GM12878 (cell line): ENCODE measurements around the gene NEU4. TPM values are rescaled to one million over a fixed set of nuclear protein-coding genes. Genes with fewer than 3 reads are reported as not detected.

ENCODE experiments used
- ATAC-seq: fragments of 200-7000 bp; cut with Tn5 transposase; 3 replicates; pipeline ENCODE4 v1.9.1; 2020; ENCODE audit warnings: mild to moderate bottlenecking, moderate library complexity
- BruUV-seq: library from RNA; stranded (reverse); fragments of 400-500 nt; replicated peaks from 2 replicates; lab custom pipeline; 2021; lab: Mats Ljungman, UMichigan
- CTCF ChIA-PET: fragments of 300-600 bp; sonication (Branson Sonifier 250); formaldehyde crosslinking; extraction: SDS; loops from one replicate; lab custom pipeline; 2021; ENCODE audit warnings: inconsistent platforms; lab: Yijun Ruan, JAX
- POLR2A ChIA-PET: fragments of 350-600 bp; formaldehyde crosslinking; extraction: SDS; loops from one replicate; lab custom pipeline; 2021; ENCODE audit warnings: inconsistent platforms; lab: Charles Lee
- RAD21 ChIA-PET: fragments of 300-600 bp; sonication (Branson Sonifier 250); formaldehyde crosslinking; loops from one replicate; lab custom pipeline; 2023; ENCODE audit warnings: antibody characterized with exemption; ENCODE audit not compliant: unreplicated experiment; lab: Charles Lee
- SMC1A ChIA-PET: fragments of 300-600 bp; sonication (Branson Sonifier 250); formaldehyde crosslinking; loops from one replicate; lab custom pipeline; 2023; ENCODE audit not compliant: unreplicated experiment, uncharacterized antibody; lab: Charles Lee
- DNase-seq: peaks from one replicate; pipeline ENCODE4 v3.0.0-alpha.2; 2011; ENCODE audit warnings: low read depth, low spot score
- FAIRE-seq: peaks from 3 replicates; lab custom pipeline; 2011; peaks lifted over from hg19 to GRCh38; lab: Jason Lieb, UNC
- H2AFZ ChIP-seq: 2 replicates; pipeline ENCODE4 v1.6.0; 2011; ENCODE audit warnings: low read depth, low read length, control low read depth; ENCODE audit not compliant: control insufficient read depth
- H3K27ac ChIP-seq: 2 replicates; pipeline ENCODE4 v1.5.1; 2011; ENCODE audit warnings: control low read depth; ENCODE audit not compliant: control insufficient read depth, insufficient read depth
- H3K27me3 ChIP-seq, 2 experiments: replicated peaks in 1 of 2; 2 replicates each; pipeline versions ENCODE4 v1.6.0 to v1.6.1; 2011; ENCODE audit warnings: low read length in 1 of 2; ENCODE audit not compliant: control insufficient read depth in 2 of 2, insufficient read depth in 2 of 2
- H3K36me3 ChIP-seq, 2 experiments: 2 replicates each; pipeline ENCODE4 v1.5.1; 2011; ENCODE audit warnings: low read length in 1 of 2; ENCODE audit not compliant: control insufficient read depth in 2 of 2, insufficient read depth in 2 of 2
- H3K4me1 ChIP-seq: 2 replicates; pipeline ENCODE4 v1.6.1; 2011; ENCODE audit warnings: mild to moderate bottlenecking, low read length, moderate library complexity, mixed read lengths; ENCODE audit not compliant: control insufficient read depth, insufficient read depth
- H3K4me2 ChIP-seq: 2 replicates; pipeline ENCODE4 v1.6.0; 2011; ENCODE audit warnings: control low read depth; ENCODE audit not compliant: control insufficient read depth, insufficient read depth
- H3K4me3 ChIP-seq: fragments of 200-600 bp; sonication (generic); 2 replicates; pipeline ENCODE4 v1.5.1; 2016
- H3K79me2 ChIP-seq: 2 replicates; pipeline ENCODE4 v1.6.0; 2011; ENCODE audit warnings: low read length; ENCODE audit not compliant: control insufficient read depth, insufficient read depth
- H3K9ac ChIP-seq: 2 replicates; pipeline ENCODE4 v1.8.0; 2011; ENCODE audit warnings: low read length, control low read depth, mixed read lengths; ENCODE audit not compliant: control insufficient read depth, insufficient read depth
- H3K9me3 ChIP-seq: replicated peaks from 3 replicates; pipeline ENCODE4 v1.5.1; 2011; ENCODE audit warnings: mild to moderate bottlenecking, low read length; ENCODE audit not compliant: control insufficient read depth, insufficient read depth
- H4K20me1 ChIP-seq: 2 replicates; pipeline ENCODE4 v1.6.0; 2011; ENCODE audit not compliant: control insufficient read depth, insufficient read depth
- EP300 ChIP-seq, 2 experiments: fragments of 150-350 bp in 1 of 2; IDR thresholded peaks; 2 replicates each; pipeline ENCODE4 v1.6.1; 2011 to 2012; ENCODE audit warnings: low read depth in 2 of 2, low read length in 2 of 2, borderline replicate concordance in 1 of 2, improper control_type of control experiment in 1 of 2, inconsistent platforms in 1 of 2; ENCODE audit not compliant: control insufficient read depth in 1 of 2
- PBX3 ChIP-seq: IDR thresholded peaks from 2 replicates; pipeline ENCODE4 v1.6.1; 2011; ENCODE audit warnings: mild to moderate bottlenecking, low read depth, low read length, moderate library complexity; ENCODE audit not compliant: insufficient replicate concordance
- PRDM15 ChIP-seq: fragments of 450-650 bp; formaldehyde crosslinking; IDR thresholded peaks from 2 replicates; pipeline ENCODE4 v1.4.0; 2020; ENCODE audit warnings: mild to moderate bottlenecking, moderate library complexity
- SIN3A ChIP-seq: IDR thresholded peaks from 2 replicates; pipeline ENCODE4 v1.6.1; 2012; ENCODE audit warnings: low read depth, low read length, improper control_type of control experiment
- WGBS: methylation state at CpG from one replicate; pipeline ENCODE4 v1.1.6; 2016; ENCODE audit warnings: low lambda C conversion rate; ENCODE audit not compliant: insufficient replicate concordance, insufficient coverage; ENCODE audit errors: missing lambda C conversion rate; 5-methylcytosine and 5-hydroxymethylcytosine counted together
- in situ Hi-C: fragments of 300-500 bp; cut with MboI; formaldehyde crosslinking; loops from 9 replicates; pipeline ENCODE4 v1.14.3; 2018; ENCODE audit warnings: mixed read lengths
- intact Hi-C: fragments of 100-400 bp; cut with micrococcal nuclease; formaldehyde crosslinking; loops from one replicate; pipeline ENCODE4 v1.14.2; 2022; ENCODE audit not compliant: unreplicated experiment
- polyA plus RNA-seq, 11 experiments: library from polyadenylated mRNA; depleted of rRNA in 4 of 11; unstranded in 6 of 11; stranded (reverse) in 5 of 11; fragments of >200 nt; fragmentation: Nextera tagmentation in 4 of 11; fragmentation: Illumina TruSeq in 1 of 11; extraction: Ambion mirVana in 4 of 11; extraction: Trizol in 1 of 11; gene quantifications; 1 replicate in 1 of 11; 2 replicates in 10 of 11; pipeline versions ENCODE4 v1.2.1 to v1.2.3, GENCODE V29; 2011 to 2016; ENCODE audit warnings: inconsistent platforms in 2 of 11, missing spikeins in 2 of 11, low read depth in 1 of 11
- total RNA-seq, 4 experiments: library from RNA; depleted of rRNA in 3 of 4; stranded (reverse); fragments of >200 nt in 3 of 4; fragmentation: Illumina TruSeq in 1 of 4; extraction: Trizol in 1 of 4; gene quantifications; 2 replicates each; pipeline versions ENCODE4 v1.2.1 to v1.2.3, GENCODE V29; 2013 to 2021

Gene NEU4
- total and polyA plus RNA-seq, 10 of the 15 experiments (the other 5 are each of a cell fraction or from before 2014, with no cell fraction given): 0.01 to 0.28 (median 0.14) TPM; not detected in 5

DNA sequence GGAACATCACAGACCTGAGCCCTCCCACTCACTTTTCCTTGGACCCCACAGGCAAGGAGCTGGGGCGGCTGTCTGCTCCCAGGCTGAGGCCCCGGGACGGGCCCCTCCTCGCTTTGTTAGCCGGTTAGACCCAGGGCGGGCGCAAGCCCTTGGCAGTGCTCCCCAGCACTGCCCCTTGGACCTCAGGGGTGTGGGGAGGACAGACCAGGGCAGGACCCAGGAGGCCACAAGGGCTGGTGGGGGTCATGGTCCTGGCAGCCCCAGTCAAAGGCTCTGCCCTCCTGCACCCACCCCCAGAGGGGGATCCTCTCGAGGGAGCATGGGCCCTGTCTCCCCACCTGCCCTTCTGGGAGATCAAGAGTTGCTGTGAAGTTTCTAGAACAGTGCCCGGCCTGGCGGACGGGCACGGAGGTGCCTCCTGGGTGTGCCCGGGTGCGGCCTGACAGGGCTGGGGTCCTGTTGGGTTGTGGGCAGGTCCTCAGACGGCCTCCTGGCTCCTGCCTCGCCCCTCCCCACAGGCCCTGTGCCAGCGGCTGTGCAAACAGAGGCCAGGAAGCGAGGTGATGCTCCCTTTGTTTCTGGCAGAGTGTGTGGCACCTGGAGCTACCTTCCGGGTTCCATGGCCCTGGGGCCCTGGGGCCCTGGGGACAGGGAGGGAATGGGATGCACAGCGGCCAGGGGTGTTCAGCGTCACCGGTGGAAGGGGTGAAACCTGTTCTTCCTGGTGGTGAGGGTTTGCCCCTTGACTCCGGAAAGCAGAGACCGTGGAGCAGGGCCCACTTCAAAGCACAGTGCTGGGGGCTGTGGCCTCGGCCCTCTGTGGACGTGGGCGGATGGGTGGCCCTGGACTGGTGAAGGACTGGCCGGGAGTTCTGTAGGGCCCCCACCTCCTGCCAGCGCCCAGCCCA, 35.2 kb upstream of the NEU4 start:
- H2AFZ ChIP-seq: no peak overlapping the region
- no peak for ATAC-seq
- H3K9me3 ChIP-seq: no peaks in the 10 kb centered on the region
- POLR2A ChIA-PET: interaction anchor here (0.6 to 1.2 kb wide), 3 partner anchors 30 to 965 kb away, joined by 3 read pairs; no protein-coding TSS in a partner anchor
- H3K36me3 ChIP-seq: no peaks in the 10 kb centered on the region
- no TSS peak for BruUV-seq
- no peak overlapping the region for H3K9ac ChIP-seq
- H3K4me2 ChIP-seq: no peak overlapping the region
- no peak for FAIRE-seq
- TF ChIP-seq SIN3A (no peak), PBX3 (no peak), PRDM15 (no peak), EP300 (IDR thresholded peaks at IDR 0.05; ENCODE audit: borderline replicate concordance in 1 of 2, control insufficient read depth in 1 of 2, low read depth in 2 of 2, low read length in 2 of 2) (no peak)
- TF ChIP-seq, all 136 proteins: peak for 0
- Histone ChIP-seq H3K27ac (no peak overlapping the region), H4K20me1 (no peaks in the 10 kb centered on the region), H3K79me2 (no peaks in the 10 kb centered on the region), H3K4me3 (no peak overlapping the region), H3K27me3 (no peaks in the 10 kb centered on the region), H3K4me1 (peaks cover 15% of the 10 kb centered on the region)
- in situ Hi-C loops (no loop called here), intact Hi-C loops (no loop called here)
- CTCF ChIA-PET: interaction anchor here (0.8 to 1.0 kb wide), 3 partner anchors 7 to 10 kb away, joined by 3 to 4 read pairs (median 3); no protein-coding TSS in a partner anchor
- SMC1A ChIA-PET: interaction anchor here (0.6 to 1.0 kb wide), 3 partner anchors 8 to 17 kb away, joined by 3 read pairs; no protein-coding TSS in a partner anchor
- 77% methylated on average over 29 of the region's 29 CpGs for WGBS
- no peak for DNase-seq
- RAD21 ChIA-PET: interaction anchor here (0.7 kb wide), 1 partner anchor 86 kb away, joined by 3 read pairs; no protein-coding TSS in a partner anchor
